Activated CD8-positive, alpha-beta memory T cell treated with anti-CD3 and anti-CD28 coated beads, Interleukin-2, amount 50 U/mL, for 24 hours (primary cell): ENCODE measurements around the gene POLA1.

ENCODE experiments used
- DNase-seq: peaks from one replicate; pipeline ENCODE4 v3.0.0-alpha.2; 2020; ENCODE audit errors: extremely low read depth

POLA1 gene

DNA sequence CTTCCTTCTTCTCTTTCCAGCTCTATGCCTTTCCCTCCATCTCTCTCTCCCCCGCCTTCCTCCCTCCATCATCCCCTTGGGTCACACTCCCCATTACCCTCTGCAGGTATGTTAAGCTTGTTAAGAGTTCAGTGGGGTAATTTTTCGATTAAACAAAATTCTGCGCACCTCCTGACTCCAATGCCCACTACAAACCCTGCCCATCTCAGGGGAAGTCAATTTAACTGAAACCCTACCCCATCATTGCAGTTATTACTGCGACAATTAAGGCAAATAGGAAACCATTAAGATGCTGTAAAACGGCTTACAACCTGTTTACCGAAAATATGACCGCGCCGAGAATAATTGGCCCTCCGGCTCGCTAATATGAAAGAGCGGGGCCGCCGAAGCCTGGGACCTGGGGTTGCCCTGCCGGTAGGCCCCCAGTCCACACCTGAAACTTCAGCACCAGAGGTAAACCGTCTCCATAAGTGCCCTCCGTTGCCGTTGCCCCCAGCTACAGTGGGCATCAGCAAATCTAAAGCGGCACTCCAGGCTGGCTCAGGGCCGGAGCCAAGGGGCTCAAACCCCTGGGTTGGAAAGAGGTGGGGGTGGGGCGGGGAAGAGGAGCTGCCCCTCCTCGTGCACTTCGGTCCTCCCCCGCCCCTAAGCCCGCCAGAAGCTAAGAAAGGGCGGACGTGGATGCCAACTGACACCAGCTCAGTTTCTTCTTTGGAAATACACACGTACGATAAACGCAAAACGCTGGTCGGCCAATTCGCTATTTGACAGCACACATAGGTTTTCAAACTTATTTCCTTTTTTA, 317.3 kb downstream of the POLA1 start:
- no peak for DNase-seq

DNA sequence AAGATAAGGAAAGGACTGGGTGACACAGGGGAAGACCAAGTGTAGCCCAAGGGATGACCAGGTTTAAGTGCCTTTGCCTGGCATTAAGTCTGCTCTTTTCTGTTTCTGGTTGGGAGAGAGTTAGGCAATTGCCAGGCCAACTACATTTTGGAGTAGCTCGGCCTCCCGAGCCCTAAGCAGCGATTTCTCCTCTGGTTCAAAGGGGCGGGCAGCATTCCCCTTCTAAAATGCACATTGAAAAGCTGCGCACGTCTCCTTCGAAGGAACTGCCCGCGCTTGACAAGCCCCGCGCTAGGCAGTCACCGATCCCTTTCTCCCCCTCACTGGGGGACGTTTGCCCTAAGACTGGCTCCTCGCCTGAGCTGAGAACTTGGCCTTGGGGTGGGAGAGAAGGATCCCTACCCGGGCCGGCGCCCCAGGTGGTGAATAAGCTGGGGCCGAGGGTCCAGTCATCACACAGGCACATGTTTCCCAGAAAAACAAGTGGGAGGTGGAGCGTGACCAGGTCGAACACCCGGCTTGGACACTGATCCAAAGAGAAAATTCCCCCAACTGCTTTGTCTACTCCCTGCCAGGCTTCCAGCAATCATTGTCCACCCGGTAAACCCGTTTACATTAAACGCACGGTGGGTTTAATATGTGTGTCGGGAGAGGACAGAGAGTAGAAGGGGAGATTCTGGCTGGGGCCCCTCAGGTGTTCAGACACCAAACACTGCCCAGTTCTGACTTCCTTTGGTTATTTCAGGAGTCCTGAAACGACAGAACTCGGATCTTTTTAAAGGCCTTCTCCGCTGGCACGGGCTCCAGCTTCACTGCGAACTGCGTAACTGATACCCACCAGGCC, 318.1 kb downstream of the POLA1 start:
- DNase-seq = no peak

DNA sequence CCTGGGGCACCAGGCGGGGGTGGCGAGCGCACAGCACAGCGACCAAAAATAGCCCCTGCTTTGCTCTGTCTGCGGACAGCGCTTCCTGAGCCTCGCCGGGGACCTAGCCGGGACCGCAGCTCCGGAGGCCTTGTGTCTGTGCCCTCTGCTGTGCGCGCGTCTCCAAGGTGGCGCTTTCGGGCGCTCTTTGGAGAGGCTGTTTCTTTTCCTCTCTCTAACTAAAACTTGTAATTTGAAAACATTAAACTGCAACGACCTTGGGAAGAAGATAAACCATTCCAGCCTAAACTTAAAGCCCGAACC, 318.7 kb downstream of the POLA1 start:
- DNase-seq = no peak

DNA sequence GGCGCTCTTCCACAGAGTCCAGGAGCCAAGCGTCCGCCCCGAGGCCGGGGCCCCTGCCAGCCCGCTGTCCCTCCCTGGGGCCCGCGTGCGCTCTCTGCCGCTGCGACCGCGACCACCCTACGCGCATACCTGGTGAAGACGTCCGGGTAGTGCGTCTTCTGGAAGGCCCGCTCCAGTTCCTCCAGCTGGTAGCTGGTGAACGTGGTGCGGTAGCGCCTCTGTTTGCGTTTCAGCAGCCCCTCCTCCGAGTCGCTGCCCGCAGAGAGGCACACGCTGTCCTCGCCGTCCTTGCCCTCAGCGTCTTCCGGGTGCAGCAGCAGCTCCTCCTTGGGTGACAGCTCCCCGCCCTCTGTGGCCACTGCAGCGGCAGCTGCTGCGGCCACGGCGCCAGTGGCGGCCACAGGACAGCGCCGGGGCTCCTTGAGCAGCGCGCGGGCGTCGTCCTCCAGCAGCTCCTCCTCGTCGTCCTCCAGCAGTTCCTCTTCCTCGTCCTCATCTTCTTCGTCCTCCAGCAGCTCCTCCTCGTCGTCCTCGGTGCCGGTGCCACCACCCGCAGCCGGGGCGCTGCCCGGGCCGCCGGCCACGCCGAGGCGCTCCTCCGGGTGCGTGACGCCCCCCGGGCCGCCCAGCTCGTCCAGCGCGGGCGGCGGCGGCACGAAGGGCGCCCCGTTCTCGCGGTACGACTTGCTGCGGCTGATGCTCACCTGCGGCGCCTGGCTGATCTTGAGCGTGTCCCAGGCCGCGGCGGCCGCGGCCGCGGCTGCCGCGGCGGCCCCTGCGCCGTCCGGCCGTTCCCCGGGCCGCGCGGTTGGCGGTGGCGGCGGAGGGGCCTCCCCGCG, 319.3 kb downstream of the POLA1 start:
- no peak for DNase-seq

DNA sequence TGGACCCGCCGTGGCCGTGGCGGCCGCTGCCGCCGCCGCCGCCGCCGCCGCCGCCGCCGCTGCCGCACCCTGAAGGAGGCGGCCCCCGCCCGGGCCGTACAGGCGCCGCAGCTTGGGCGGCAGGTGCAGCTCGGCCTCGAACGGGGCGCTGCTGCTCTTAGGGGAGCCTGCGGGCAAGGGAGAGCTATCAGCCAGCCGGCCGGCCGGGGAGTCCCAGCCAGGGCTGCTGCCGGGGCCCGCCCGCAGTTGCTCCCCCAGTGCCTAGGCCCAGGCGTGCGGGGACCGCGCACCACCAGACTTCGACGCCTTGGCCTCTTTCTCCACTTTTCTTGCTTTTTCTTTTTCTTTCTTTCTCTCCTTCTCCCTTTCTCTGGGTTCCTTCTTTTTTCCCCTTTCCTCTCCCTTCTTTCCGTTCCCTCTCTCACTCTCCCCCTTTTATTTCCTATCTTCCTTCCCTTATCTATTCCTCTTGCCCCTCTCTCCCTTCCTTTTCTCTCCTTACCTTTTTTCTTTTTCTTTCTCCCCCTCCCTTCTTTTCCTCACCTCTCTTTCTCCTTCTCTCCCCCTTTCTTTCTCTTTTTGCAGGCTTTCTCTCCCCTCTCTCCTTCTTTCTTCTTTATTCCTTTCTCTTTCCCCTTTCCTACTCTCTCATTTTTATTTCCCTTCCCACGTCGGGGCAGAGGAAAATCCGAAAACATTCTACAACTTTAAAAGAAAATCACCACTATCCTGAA, 320.1 kb downstream of the POLA1 start:
- DNase-seq = no peak

DNA sequence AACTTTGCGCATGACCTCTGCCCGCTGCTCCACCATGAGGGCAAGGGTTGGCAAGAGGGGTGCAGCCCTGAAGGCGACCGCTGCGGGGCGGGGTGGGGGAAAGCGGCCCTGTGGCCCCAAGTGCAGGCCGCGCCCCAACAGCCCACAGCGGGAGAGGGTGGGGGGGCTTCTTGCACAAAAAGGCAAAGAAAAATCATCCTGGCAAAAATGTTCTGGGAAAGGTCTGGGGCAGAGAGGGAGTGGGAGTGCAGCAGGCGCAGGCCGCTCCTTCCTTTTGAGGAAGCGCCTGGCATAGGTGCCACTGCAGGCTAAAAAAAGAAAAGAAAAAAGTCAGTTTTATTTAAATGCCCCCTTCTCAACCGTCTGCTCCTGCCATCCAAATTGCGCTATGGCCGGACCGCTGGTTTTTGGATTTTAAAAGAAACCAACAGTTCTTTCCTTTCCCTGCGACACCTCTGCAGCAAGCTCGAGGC, 320.7 kb downstream of the POLA1 start:
- no peak for DNase-seq

DNA sequence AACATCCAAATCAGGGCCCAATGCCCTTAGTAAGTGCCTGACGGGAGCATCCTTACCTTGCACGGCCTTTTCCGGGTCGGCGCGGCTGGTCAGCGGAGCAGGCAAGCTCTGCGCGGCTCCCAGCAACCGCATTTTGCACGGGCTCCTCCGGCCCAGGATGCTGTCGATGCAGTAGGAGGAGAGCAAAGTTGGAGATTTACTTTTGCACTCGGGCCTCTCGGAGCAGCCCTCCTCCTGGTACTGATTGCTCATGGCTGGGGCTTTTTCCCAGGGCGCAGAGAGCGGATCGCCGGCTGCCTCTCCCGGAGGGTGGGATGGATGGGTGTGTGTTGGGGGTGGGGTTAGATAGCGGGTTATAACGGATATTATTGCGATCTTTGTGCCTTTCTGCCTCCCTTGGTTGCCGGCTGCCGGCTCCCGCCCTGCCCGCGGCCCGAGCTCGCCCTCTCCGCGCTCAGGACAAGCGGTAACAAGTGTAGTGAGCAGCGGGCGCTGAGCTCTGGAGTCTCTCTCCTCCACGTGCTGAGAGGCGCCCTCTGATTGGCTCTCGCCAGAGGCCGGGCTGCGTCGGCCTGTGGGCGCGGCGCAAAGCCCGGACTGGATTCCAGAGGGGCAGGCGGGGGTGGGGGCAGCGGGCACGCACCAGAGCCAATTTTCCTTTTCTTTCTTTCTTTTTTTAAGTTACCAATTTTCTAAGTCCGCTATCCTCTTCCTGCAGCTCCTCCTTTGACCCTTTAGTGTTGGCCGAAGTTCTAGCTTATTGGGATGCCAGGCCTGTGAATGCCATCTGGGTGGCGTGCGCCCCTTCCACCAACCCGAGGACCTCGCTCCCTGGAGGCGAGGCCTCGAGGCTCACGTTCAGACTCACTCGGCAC, 322.0 kb downstream of the POLA1 start, which contains the start of gene ARX:
ARX (minus strand) TSS at position 480 of the 875 bp plus-strand sequence; CDS start at position 252, 228 bp downstream.
- DNase-seq = no peak

DNA sequence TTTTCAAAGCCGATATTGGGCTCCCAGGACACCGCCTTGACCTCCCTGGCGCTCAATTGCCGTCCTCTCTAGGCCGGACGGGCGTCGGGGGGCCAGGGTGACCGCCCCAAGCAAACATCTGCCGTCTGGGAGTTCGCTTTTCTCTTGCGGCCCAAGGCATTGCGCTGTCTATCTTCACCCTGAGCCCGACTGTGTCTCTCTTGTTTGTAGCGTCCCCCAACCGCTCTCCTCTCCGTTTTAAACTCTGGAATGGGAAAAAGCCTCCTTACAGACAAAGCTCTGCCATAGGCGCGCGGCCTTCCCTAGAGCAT, 322.6 kb downstream of the POLA1 start:
- no peak for DNase-seq

DNA sequence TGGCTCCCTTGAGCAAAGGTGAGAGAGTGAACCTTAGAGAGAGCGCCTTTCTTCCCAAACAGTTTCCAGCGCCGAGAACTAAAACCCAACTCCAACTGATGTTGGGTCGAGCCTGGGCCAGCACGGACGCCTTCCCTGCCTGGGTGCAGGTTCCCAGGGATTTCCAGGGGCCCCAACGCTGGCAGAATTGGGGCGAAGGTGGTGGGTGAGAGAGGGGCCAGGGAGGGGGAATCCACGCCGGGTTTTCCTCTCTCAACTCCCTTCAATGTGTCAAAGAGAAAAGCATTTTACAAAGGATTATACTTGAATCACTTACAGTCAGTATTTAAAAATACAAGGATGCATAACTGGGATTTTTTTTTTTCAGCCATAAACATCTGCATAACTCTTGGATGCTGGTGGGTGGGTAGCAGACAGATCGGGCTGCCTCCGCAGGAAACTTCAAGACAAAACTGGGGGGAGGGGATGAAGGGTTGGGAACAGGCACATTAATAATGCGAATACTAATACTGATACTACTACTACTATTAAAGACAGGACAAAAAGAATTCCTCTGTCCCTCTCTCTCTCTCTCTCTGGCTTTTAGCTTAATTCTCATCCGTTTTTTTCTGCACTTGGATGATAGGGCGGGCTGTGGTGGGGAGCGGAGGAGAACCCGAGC, 323.4 kb downstream of the POLA1 start:
- no peak for DNase-seq

DNA sequence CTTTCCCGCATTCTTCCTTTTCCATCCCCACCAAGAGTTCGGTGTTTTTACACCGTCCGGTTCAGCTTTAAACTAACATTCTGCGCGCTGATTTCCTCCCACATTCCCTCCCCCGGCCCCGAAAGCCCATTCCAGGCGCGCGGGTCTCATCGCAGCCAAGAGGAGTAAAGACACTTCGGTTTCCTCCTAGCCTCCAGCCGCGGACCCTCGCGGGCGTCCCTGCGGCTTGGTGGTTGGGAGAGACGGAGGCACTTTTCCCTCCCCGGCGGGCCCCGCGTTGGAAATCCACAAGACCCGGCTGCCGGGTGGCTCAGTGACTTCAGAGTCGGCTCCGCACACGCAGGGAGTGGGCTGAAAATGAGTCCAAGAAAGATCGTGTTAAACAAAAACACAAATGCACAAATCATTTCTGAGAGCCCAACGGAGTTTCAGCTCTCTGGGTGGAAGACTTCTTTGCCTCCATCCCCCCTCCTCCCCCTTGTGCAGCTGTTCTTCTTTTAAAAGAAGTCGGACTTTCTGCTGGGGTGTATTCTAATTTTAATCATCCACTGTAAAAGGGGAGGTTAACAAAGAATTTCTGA, 324.0 kb downstream of the POLA1 start:
- DNase-seq = no peak

DNA sequence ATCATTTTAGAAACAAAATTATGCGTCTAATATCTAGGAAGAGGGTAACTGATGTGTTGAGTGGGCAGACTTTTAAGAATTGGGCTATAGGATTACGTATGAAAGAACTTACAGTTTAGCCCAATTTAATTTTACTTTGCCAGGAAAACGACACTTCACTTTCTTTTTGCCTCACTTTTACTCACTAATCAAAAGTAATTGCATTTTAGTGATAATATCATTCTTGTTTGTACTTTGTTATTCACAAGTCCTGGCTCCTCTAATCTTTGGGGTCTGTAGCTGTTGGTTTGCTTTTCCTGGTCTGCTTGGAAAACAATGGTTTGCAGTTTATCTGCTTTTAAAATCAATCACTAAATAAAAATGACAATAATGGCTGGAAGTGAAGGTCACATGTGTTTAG, 325.0 kb downstream of the POLA1 start:
- DNase-seq = no peak

DNA sequence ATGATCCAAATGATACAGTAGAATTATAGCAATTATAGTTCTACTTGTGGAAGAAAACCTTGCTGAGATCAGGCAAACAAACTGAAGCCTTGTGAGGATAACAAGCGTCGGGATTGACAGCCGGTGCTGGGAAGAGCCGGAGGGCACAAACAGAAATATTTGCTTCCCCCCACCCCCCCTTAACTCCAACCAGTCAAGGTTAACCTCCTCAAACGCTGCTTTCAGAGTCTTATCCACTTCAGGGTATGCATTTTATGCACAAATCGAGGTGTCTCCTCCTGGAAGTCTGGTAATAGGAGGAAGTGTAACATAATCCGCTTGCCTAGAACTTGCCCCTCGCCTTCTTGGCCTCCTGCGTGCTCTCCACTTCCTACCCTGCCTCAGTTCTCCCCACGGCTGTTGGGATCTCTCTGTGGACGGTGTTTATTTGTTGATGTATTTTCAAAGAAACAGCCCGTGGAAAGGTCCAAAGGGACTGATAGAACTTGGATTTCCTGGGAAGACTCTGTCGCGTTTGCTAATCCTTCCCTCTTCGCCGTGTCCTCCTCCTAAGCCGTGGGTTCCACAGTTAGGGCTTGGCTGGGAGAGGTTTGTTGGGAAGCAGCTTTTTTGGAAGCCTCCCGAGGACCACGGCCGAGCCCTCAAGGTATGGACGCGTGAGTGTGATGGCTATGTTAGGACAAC, 326.1 kb downstream of the POLA1 start:
- DNase-seq = no peak

DNA sequence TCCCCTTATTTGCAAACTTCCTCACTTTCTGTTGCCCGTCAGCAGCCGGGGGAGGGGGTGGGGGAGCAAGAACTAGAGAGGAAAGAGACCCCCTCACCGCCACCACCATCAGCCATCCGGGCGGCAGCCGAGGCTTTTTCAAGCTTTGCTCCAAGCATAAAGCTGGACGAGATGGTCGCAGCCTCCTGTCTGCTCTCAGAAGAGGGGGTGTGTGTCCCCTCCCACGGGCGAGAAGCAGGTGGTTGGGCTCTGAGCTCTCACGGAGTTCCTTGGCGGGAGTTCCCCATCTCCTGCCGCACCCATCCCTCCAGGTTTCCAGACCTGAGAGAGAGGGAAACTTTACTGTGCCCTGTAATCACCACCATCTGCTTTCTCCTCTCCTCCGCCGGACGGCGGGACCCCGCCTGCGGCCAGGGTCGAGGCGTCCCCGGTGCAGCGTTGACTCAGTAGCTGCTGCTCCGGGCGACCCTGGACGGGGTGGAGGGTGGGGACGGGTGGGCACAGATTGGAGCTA, 326.7 kb downstream of the POLA1 start:
- DNase-seq = no peak

DNA sequence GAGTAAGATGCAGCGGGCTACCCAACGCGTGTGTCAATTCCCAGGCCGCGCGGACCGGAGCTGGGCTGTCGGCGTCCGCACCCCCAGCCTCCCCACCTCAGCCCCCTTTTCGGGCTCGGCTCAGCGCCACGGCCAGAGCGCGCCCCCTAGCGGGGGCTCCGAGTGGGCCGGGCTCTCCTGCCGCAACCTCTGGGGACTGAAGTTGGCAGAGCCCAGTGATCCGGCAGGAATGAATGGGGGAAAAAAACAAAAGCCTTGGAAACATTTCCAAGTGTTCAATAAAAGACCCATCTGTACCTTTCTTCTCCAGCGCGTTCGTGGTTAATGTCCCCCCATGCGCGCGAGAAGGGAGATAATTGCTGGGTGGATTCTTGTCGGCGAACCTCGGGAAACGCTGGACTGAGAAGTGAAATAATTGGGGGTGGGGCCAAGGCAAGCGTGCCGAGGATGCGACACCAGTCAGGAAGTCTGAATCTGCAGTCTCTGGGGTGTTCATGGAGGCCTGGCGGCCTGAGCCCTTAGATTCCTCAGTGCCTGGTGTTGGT, 327.3 kb downstream of the POLA1 start:
- no peak for DNase-seq

DNA sequence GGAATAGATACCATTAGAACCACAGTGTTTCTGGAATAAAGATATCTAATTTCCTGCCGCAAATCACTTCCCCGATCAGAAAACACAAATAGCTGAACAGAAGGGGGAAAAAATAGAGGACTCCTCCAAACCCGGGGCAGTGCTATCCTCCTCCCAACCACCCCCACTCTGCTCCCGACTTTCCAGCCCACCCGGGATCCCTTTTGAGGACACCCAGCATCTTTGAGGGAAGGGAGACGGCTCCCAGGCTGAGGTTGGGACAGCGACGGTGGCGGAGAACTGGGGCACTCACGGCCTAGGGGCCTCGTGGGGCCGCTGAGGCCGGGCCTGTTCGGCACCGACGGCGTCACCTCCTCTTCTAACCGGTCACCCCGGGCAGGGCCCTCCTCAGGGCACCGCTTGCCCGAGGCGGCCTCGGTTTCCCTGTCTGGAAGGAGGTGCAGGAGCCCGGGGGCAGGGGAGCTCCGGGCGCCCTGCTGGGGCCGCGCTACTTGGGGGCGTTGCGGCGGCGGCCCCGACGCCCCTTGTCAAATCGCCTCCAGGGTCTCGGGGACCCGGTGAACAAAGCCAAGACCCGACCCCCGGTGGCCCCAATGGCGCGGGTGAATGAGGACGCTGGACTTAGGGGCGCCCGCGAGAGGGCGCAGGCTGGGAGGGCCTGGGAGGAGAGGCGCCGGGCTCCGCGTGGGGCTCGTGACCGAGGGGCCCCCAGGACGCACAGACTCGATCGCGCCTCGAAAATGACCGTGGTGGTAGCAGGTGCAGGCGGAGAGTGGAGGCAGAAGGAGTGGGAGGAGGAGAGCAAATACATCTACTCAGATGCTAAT, 329.0 kb downstream of the POLA1 start:
- DNase-seq = no peak

DNA sequence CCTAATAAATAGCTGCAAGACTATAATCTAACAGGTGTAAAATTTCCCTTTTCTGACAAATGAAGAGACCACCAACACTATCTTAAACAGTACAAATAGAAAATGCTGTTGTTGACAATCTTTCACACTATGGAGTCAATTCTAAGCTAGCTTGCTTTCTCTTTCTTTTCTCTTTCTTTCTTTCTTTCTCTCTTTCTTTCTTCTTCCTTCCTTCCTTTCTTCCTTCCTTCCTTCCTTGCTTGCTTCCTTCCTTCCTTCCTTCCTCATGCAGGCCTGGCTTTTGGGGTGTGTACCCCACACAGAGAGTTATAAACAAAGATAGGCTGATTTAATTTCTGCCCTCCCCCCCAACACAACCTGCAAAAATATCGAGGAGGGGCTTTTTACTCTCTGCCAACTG, 330.2 kb downstream of the POLA1 start:
- DNase-seq = no peak

DNA sequence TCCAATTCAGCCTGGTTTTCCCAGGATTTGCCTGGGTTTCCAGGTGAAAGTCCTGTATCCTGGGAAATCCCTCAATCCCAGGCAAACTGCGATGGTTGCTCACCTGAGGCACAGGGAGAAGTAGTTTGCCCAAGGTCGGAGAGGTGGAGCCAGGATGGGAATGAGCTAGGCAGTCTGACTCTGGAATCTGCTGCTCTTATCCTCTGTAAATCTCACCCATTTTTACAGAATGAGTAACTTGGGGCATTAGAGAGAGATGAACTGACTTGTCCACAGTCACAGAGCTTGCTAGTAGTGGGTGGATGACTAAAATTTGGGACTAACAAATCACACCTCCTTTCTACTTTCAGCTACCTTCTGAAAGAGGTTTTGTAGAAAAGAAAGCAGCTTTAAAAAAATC, 331.9 kb downstream of the POLA1 start:
- DNase-seq = no peak

DNA sequence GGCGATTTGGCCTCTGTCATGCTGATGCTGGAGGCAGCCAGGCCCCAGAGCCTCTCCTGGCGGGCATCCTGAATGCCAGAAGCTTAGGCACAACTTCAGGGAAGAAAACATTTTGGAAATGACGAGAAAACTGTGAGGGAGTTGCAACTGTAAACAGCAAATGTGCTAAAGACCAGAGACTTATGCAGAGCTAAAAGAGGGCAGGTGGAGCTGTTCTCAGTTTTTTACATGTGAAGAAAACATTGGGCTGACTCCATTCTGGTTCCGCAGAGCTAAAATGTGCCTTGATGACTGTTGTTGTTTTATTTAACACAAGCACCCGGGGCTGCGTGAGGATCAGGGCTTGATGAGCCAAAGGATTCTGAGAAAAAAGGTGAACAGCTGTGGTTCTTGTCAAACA, 332.9 kb downstream of the POLA1 start:
- DNase-seq = no peak
